Choroid plexus epithelial cell (primary cell): ENCODE measurements around the gene RSF1.
"Not testable (repeated sequence)": the region's sequence is repeated elsewhere in the genome, so short reads cannot be mapped to it uniquely, and the experiment has no call there.

Experiments used
- DNase-seq: peaks from one replicate; pipeline ENCODE4 v3.0.0-alpha.2; 2010; ENCODE audit warnings: low read depth
- H3K4me3 ChIP-seq: 2 replicates; pipeline ENCODE4 v1.5.1; 2011; ENCODE audit warnings: low read depth, mild to moderate bottlenecking, control low read depth, low read length, moderate library complexity
- CTCF ChIP-seq: conservative IDR thresholded peaks from 2 replicates; pipeline ENCODE4 v1.5.1; 2011; ENCODE audit warnings: low read depth, mild to moderate bottlenecking, control low read depth, inconsistent platforms, low read length, moderate library complexity

Gene RSF1

GRCh38 chr11:77650123-77650522 is 170.4 kb downstream of the RSF1 start:
- no peak for TF ChIP-seq CTCF
- no peak overlapping the region for H3K4me3 ChIP-seq
- DNase-seq, result no peak

GRCh38 chr11:77647654-77648305 is 172.7 kb downstream of the RSF1 start:
- no peak for TF ChIP-seq CTCF
- no peak for DNase-seq
- H3K4me3 ChIP-seq, result no peak overlapping the region

GRCh38 chr11:77644887-77645286 is 175.6 kb downstream of the RSF1 start:
- no peak overlapping the region for H3K4me3 ChIP-seq
- no peak for DNase-seq
- no peak for TF ChIP-seq CTCF

GRCh38 chr11:77642228-77642627 is 178.3 kb downstream of the RSF1 start:
- no peak overlapping the region for H3K4me3 ChIP-seq
- no peak for DNase-seq
- TF ChIP-seq CTCF, result no peak

- peak; percentile 92 for DNase-seq
- peak; percentile 16 for TF ChIP-seq CTCF
- H3K4me3 ChIP-seq, result peak within 1 kb of the TSS; percentile 93
Observed at GRCh38 chr11:77637345-77638165, 183.0 kb downstream of the RSF1 start, which contains the start of gene CLNS1A. Gene CLNS1A, minus strand, starts transcription at chr11:77637794. Its CDS starts 80 bp downstream, at chr11:77637714.

- peak; percentile 15 for DNase-seq
- H3K4me3 ChIP-seq, result peak overlapping the region; percentile 93
- no peak for TF ChIP-seq CTCF
Observed at GRCh38 chr11:77636731-77637344, 183.7 kb downstream of the RSF1 start.

- H3K4me3 ChIP-seq, result not testable (repeated sequence)
- DNase-seq, result peak; percentile 35
Observed at GRCh38 chr11:77633926-77634325, 186.6 kb downstream of the RSF1 start.
